DND-41 (cell line): ENCODE results near the gene CXXC4.

ENCODE experiments used
- ATAC-seq: fragments of 200-7000 bp; cut with Tn5 transposase; 3 replicates; pipeline ENCODE4 v1.9.1; 2021; ENCODE audit warnings: low read depth; ENCODE audit not compliant: insufficient read depth
- DNase-seq: peaks from one replicate; pipeline ENCODE4 v3.0.0-alpha.2; 2020
- H2AFZ ChIP-seq: 2 replicates; pipeline ENCODE4 v1.6.0; 2012; ENCODE audit warnings: low read depth, low read length
- H3K27ac ChIP-seq: 2 replicates; pipeline ENCODE4 v1.5.1; 2012; ENCODE audit warnings: low read length, inconsistent platforms
- H3K27me3 ChIP-seq: fragments of 200-600 bp; sonication (generic); 2 replicates; pipeline ENCODE4 v1.6.0; 2012; ENCODE audit warnings: low read length, mild to moderate bottlenecking, inconsistent platforms; ENCODE audit not compliant: insufficient read depth, poor library complexity
- H3K36me3 ChIP-seq: 2 replicates; pipeline ENCODE4 v1.5.1; 2012; ENCODE audit warnings: low read length, inconsistent platforms; ENCODE audit not compliant: insufficient read depth
- H3K4me1 ChIP-seq: 2 replicates; pipeline ENCODE4 v1.5.1; 2012; ENCODE audit warnings: mild to moderate bottlenecking, low read length; ENCODE audit not compliant: insufficient read depth
- H3K4me2 ChIP-seq: 2 replicates; pipeline ENCODE4 v1.6.0; 2012; ENCODE audit warnings: mild to moderate bottlenecking, moderate library complexity, low read length, inconsistent platforms; ENCODE audit not compliant: insufficient read depth
- H3K4me3 ChIP-seq, 2 experiments: fragments of 200-600 bp in 1 of 2; shearing (Covaris generic) in 1 of 2; 2 replicates each; pipeline ENCODE4 v1.5.1; 2012 to 2016; ENCODE audit warnings: inconsistent platforms in 2 of 2, low read length in 2 of 2, mild to moderate bottlenecking in 2 of 2, low read depth in 1 of 2, moderate library complexity in 1 of 2
- H3K79me2 ChIP-seq: 2 replicates; pipeline ENCODE4 v1.6.0; 2012; ENCODE audit warnings: low read length, inconsistent platforms; ENCODE audit not compliant: insufficient read depth
- H3K9ac ChIP-seq: 2 replicates; pipeline ENCODE4 v1.6.0; 2012; ENCODE audit warnings: low read depth, mild to moderate bottlenecking, inconsistent platforms, low read length, moderate library complexity
- H3K9me3 ChIP-seq: 2 replicates; pipeline ENCODE4 v1.5.1; 2012; ENCODE audit warnings: low read length, moderate library complexity, mild to moderate bottlenecking, inconsistent platforms; ENCODE audit not compliant: insufficient read depth, severe bottlenecking
- H4K20me1 ChIP-seq: 2 replicates; pipeline ENCODE4 v1.6.0; 2012; ENCODE audit warnings: low read length; ENCODE audit not compliant: insufficient read depth
- CTCF ChIP-seq: IDR thresholded peaks from 2 replicates; pipeline ENCODE4 v1.5.1; 2012; ENCODE audit warnings: borderline replicate concordance, low read length, moderate library complexity, mild to moderate bottlenecking; ENCODE audit not compliant: poor library complexity, severe bottlenecking; ENCODE audit errors: extremely low read depth
- EZH2 ChIP-seq: IDR thresholded peaks from 3 replicates; pipeline ENCODE4 v1.6.1; 2012; ENCODE audit warnings: borderline replicate concordance, low read depth, mild to moderate bottlenecking, moderate library complexity, low read length, inconsistent platforms; ENCODE audit not compliant: severe bottlenecking

CXXC4 gene

GRCh38 chr4:104531390-104531789 lies 36.7 kb upstream of the CXXC4 start:
- no peaks in the 10 kb centered on the region for H4K20me1 ChIP-seq
- no peaks in the 10 kb centered on the region for H3K36me3 ChIP-seq
- H3K4me2 ChIP-seq, result no peak overlapping the region
- DNase-seq, result no peak
- ATAC-seq, result no peak
- no peak overlapping the region for H3K4me3 ChIP-seq
- H3K9me3 ChIP-seq, result no peaks in the 10 kb centered on the region
- no peaks in the 10 kb centered on the region for H3K4me1 ChIP-seq
- no peaks in the 10 kb centered on the region for H3K27me3 ChIP-seq
- H3K27ac ChIP-seq, result no peak overlapping the region
- no peak overlapping the region for H2AFZ ChIP-seq
- TF ChIP-seq CTCF (no peak), EZH2 (no peak)
- H3K79me2 ChIP-seq, result no peaks in the 10 kb centered on the region
- H3K9ac ChIP-seq, result no peak overlapping the region

- no peak overlapping the region for H2AFZ ChIP-seq
- H3K9ac ChIP-seq, result no peak overlapping the region
- H3K79me2 ChIP-seq, result no peaks in the 10 kb centered on the region
- H3K4me1 ChIP-seq, result no peaks in the 10 kb centered on the region
- DNase-seq, result no peak
- no peak overlapping the region for H3K27ac ChIP-seq
- TF ChIP-seq CTCF, result no peak
- TF ChIP-seq EZH2, result no peak
- no peaks in the 10 kb centered on the region for H3K36me3 ChIP-seq
- no peak overlapping the region for H3K4me2 ChIP-seq
- H3K9me3 ChIP-seq, result no peaks in the 10 kb centered on the region
- H3K4me3 ChIP-seq, result no peak overlapping the region
- H3K27me3 ChIP-seq, result no peaks in the 10 kb centered on the region
- no peaks in the 10 kb centered on the region for H4K20me1 ChIP-seq
- ATAC-seq, result no peak
Observed at GRCh38 chr4:104530426-104530825, 35.7 kb upstream of the CXXC4 start.

- DNase-seq, result no peak
Observed at GRCh38 chr4:104524591-104524990, 29.9 kb upstream of the CXXC4 start.

More at GRCh38 chr4:104524591-104524990, 29.9 kb upstream of the CXXC4 start:
- H3K9me3 ChIP-seq, result no peaks in the 10 kb centered on the region
- H4K20me1 ChIP-seq, result no peaks in the 10 kb centered on the region
- no peak for TF ChIP-seq CTCF
- no peak for TF ChIP-seq EZH2
- H2AFZ ChIP-seq, result no peak overlapping the region
- no peaks in the 10 kb centered on the region for H3K79me2 ChIP-seq
- H3K4me3 ChIP-seq, result no peak overlapping the region
- H3K9ac ChIP-seq, result no peak overlapping the region
- H3K4me1 ChIP-seq, result no peaks in the 10 kb centered on the region
- H3K27me3 ChIP-seq, result no peaks in the 10 kb centered on the region
- no peak overlapping the region for H3K27ac ChIP-seq
- no peak overlapping the region for H3K4me2 ChIP-seq
- H3K36me3 ChIP-seq, result no peaks in the 10 kb centered on the region
- no peak for ATAC-seq
